ENCODE measurements around the gene INPP5F.

GRCh38 chr10:119770928-119771327 lies 45.1 kb downstream of the INPP5F start:
- TF ChIP-seq CTCF (IDR thresholded peaks at IDR 0.05), result no peak
- TF ChIP-seq POLR2A (IDR thresholded peaks at IDR 0.05), result no peak

Data from heart left ventricle (tissue), 13 donors.